NB4 (cell line): ENCODE measurements around the gene MAB21L3.

Experiments used
- CTCF ChIP-seq: IDR thresholded peaks from one replicate; pipeline ENCODE4 v1.5.1; 2012; ENCODE audit warnings: low read depth, low read length
- MYC ChIP-seq: IDR thresholded peaks from 2 replicates; pipeline ENCODE4 v1.6.1; 2011; ENCODE audit warnings: low read depth, low read length
- POLR2A ChIP-seq: IDR thresholded peaks from 2 replicates; pipeline ENCODE4 v1.6.1; 2011; ENCODE audit warnings: mild to moderate bottlenecking; ENCODE audit not compliant: insufficient read length; ENCODE audit errors: extremely low read depth

GRCh38 chr1:116115476-116116439 lies 4.6 kb downstream of the MAB21L3 start:
- TF ChIP-seq CTCF (no peak), POLR2A (no peak), MYC (no peak)
